DOHH2 (cell line): ENCODE measurements around the gene MTOR.
A peak's percentile ranks its signal among the peaks of the same experiment; 100 is the strongest.

Source experiments
- H3F3A ChIP-seq: fragments of 200-600 bp; sonication (generic), shearing (Covaris generic); 2 replicates; pipeline ENCODE4 v1.6.0; 2016; ENCODE audit warnings: antibody characterized with exemption, mild to moderate bottlenecking; ENCODE audit not compliant: control insufficient read depth, insufficient read depth
- H3K27ac ChIP-seq: fragments of 200-600 bp; sonication (generic); 2 replicates; pipeline ENCODE4 v1.5.1; 2014; ENCODE audit warnings: low read depth, mild to moderate bottlenecking, low read length, moderate library complexity
- H3K27me3 ChIP-seq: fragments of 200-600 bp; sonication (generic); 2 replicates; pipeline ENCODE4 v1.6.1; 2014; ENCODE audit warnings: mild to moderate bottlenecking, low read length, mixed read lengths; ENCODE audit not compliant: control insufficient read depth
- H3K36me3 ChIP-seq: fragments of 200-600 bp; sonication (generic); 2 replicates; pipeline ENCODE4 v1.6.1; 2014; ENCODE audit warnings: mild to moderate bottlenecking, low read length, moderate library complexity, mixed read lengths; ENCODE audit not compliant: control insufficient read depth
- H3K4me1 ChIP-seq: fragments of 200-600 bp; sonication (generic); 2 replicates; pipeline ENCODE4 v1.6.1; 2014; ENCODE audit warnings: mild to moderate bottlenecking, low read length, mixed read lengths; ENCODE audit not compliant: control insufficient read depth
- H3K4me2 ChIP-seq: fragments of 200-600 bp; sonication (generic); 2 replicates; pipeline ENCODE4 v1.6.0; 2014; ENCODE audit warnings: mild to moderate bottlenecking, low read length, moderate library complexity
- H3K4me3 ChIP-seq: fragments of 200-600 bp; sonication (generic); 2 replicates; pipeline ENCODE4 v1.5.1; 2014; ENCODE audit warnings: mild to moderate bottlenecking, low read length, mixed read lengths
- H3K79me2 ChIP-seq: fragments of 200-600 bp; sonication (generic); 2 replicates; pipeline ENCODE4 v1.6.1; 2014; ENCODE audit warnings: mild to moderate bottlenecking, low read length, mixed read lengths; ENCODE audit not compliant: control insufficient read depth
- H3K9me2 ChIP-seq: fragments of 200-600 bp; sonication (generic); replicated peaks from 2 replicates; pipeline ENCODE4 v1.6.1; 2014; ENCODE audit warnings: mild to moderate bottlenecking, low read length, mixed read lengths; ENCODE audit not compliant: control insufficient read depth
- H3K9me3 ChIP-seq: fragments of 200-600 bp; sonication (generic); 2 replicates; pipeline ENCODE4 v1.6.1; 2014; ENCODE audit warnings: antibody characterized with exemption, low read length, mixed read lengths; ENCODE audit not compliant: control insufficient read depth, insufficient read depth
- H4K20me1 ChIP-seq: fragments of 200-600 bp; sonication (generic); 2 replicates; pipeline ENCODE4 v1.6.0; 2014; ENCODE audit warnings: low read depth, mild to moderate bottlenecking, antibody characterized with exemption, low read length, moderate library complexity; ENCODE audit not compliant: control insufficient read depth, insufficient read depth
- EZH2phosphoT487 ChIP-seq: fragments of 200-600 bp; sonication (generic); IDR thresholded peaks from 2 replicates; pipeline ENCODE4 v1.6.1; 2017; ENCODE audit warnings: borderline replicate concordance, mild to moderate bottlenecking, antibody characterized with exemption, low read length, moderate library complexity, mixed read lengths
- TF ChIP-seq, protein P1 (sequence below): fragments of 200-600 bp; sonication (generic); IDR thresholded peaks from one replicate; pipeline ENCODE4 v1.5.1; 2014; ENCODE audit warnings: antibody characterized with exemption, mild to moderate bottlenecking, low read depth, low read length; ENCODE audit not compliant: poor library complexity, severe bottlenecking

Gene MTOR

DNA sequence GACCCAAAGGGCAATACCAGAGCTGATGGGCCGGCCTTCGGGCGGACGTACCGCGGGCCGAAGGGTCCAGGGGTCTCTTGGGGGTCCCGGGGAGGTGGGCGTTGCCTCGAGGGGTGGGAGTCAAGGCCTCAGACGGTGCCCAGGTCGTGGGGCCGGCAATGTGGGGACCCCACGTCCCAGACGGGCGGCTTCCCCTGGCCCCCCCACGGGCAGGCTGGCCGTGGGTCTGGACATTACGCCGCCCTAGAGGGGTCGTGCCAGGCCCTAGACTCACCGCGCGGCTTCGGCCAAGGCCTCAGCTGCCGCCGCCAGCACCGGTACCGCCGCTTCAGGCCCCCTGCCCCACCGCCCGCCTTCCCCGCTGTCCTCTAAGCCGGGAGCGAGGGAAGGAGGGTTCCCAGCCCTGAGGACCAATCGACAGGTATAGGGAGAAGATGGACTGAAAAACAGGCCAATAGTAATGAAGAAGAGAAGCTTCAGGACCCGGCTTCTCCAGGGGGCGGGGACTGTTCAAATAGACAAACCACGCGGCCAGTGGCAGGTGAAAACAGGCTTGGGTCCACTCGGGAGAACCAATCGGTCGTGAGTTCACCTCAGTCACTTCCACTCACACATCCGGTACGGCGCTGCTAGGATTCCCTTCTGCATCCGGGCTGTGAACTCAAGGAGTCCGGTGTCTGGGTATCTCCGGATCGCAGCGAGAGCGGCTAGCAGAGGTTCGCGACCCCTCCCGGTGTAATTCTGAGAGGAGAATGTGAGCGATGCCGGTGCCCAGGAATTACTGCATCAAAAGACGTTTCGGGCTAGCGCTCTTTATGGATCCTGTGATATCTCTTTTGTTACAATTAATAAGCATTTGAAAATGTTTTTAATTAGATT lies at the start of gene MTOR:
TSS of gene MTOR (minus strand) at position 381 of the 879 bp plus-strand sequence. CDS start 3,142 bp downstream, outside the sequence.
- H3K4me1 ChIP-seq: peaks cover 17% of the 10 kb centered on the region
- H3K36me3 ChIP-seq: peaks cover 29% of the 10 kb centered on the region
- H3K9me3 ChIP-seq: no peaks in the 10 kb centered on the region
- no peak within 1 kb of the TSS for H3K27ac ChIP-seq
- H3K27me3 ChIP-seq: no peaks in the 10 kb centered on the region
- no peak for TF ChIP-seq EZH2phosphoT487
- TF ChIP-seq, protein P1, sequence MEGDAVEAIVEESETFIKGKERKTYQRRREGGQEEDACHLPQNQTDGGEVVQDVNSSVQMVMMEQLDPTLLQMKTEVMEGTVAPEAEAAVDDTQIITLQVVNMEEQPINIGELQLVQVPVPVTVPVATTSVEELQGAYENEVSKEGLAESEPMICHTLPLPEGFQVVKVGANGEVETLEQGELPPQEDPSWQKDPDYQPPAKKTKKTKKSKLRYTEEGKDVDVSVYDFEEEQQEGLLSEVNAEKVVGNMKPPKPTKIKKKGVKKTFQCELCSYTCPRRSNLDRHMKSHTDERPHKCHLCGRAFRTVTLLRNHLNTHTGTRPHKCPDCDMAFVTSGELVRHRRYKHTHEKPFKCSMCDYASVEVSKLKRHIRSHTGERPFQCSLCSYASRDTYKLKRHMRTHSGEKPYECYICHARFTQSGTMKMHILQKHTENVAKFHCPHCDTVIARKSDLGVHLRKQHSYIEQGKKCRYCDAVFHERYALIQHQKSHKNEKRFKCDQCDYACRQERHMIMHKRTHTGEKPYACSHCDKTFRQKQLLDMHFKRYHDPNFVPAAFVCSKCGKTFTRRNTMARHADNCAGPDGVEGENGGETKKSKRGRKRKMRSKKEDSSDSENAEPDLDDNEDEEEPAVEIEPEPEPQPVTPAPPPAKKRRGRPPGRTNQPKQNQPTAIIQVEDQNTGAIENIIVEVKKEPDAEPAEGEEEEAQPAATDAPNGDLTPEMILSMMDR: no peak
- no peaks in the 10 kb centered on the region for H4K20me1 ChIP-seq
- peak within 1 kb of the TSS; percentile 75 for H3K4me2 ChIP-seq
- H3K79me2 ChIP-seq: peaks cover 31% of the 10 kb centered on the region
- peak within 1 kb of the TSS; percentile 95 for H3K4me3 ChIP-seq
- 0 out of 2 replicates have a peak, but pooled peaks cover 5% of the 10 kb centered on the region for H3F3A ChIP-seq
- no peaks in the 10 kb centered on the region for H3K9me2 ChIP-seq

DNA sequence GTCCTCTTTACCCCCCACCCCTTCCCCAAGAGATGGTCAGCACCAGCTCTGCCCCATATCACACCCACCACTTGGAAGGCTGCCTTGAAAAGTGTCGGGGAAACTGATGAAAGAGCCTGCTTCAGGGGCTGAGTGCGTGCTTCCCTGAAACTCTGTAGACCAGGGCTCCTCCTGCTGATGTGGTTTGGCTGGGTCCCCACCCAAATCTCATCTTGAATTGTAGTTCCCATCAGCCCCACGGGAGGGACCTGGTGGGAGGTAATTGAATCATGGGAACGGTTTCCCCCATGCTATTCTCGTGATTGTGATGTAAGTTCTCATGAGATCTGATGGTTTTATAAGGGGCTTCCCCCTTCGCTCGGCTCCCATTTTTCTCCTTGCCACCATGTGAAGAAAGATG lies 47.0 kb upstream of the MTOR start:
- H3K4me1 ChIP-seq: no peaks in the 10 kb centered on the region
- H3K27ac ChIP-seq: no peak overlapping the region
- no peaks in the 10 kb centered on the region for H3F3A ChIP-seq
- H3K4me3 ChIP-seq: no peak overlapping the region
- no peaks in the 10 kb centered on the region for H3K36me3 ChIP-seq
- H3K27me3 ChIP-seq: no peaks in the 10 kb centered on the region
- H3K4me2 ChIP-seq: no peak overlapping the region
- no peaks in the 10 kb centered on the region for H4K20me1 ChIP-seq
- H3K79me2 ChIP-seq: no peaks in the 10 kb centered on the region
- H3K9me3 ChIP-seq: no peaks in the 10 kb centered on the region
- TF ChIP-seq, protein P1: no peak
- TF ChIP-seq EZH2phosphoT487: no peak
- no peaks in the 10 kb centered on the region for H3K9me2 ChIP-seq

DNA sequence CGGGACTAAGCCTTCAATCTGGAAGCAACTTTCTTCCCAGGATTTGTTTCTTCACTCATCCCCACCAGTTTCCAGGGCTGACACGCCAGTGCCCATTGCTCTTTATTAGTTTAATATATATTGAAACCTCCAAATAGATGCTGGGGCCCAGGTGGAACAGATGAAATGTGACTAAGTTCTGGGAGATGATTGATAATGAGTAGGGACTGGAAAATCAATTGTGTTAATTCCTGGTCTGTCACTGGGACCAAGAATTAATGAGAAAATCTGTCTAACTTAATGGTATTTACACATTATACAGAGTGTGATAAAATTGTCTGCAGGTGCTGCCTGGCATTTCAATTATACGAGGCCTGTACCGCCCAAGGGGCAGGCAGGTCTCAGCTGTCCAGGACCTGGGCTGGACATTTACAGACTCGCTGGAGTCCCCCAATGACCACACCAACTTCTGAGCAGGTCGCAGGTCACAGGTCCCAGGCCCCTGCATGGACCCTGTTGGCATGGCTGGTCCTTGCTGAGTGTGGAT lies 46.4 kb upstream of the MTOR start:
- H3K79me2 ChIP-seq: no peaks in the 10 kb centered on the region
- H3K9me2 ChIP-seq: no peaks in the 10 kb centered on the region
- no peaks in the 10 kb centered on the region for H3F3A ChIP-seq
- H3K27ac ChIP-seq: no peak overlapping the region
- H3K9me3 ChIP-seq: no peaks in the 10 kb centered on the region
- TF ChIP-seq EZH2phosphoT487: no peak
- TF ChIP-seq, protein P1: no peak
- H4K20me1 ChIP-seq: no peaks in the 10 kb centered on the region
- H3K4me1 ChIP-seq: no peaks in the 10 kb centered on the region
- no peaks in the 10 kb centered on the region for H3K27me3 ChIP-seq
- H3K36me3 ChIP-seq: no peaks in the 10 kb centered on the region
- H3K4me2 ChIP-seq: no peak overlapping the region
- H3K4me3 ChIP-seq: no peak overlapping the region
